ENCODE measurements around the gene GYS1.

GRCh38 chr19:48988286-48988685, 4.8 kb downstream of the GYS1 start:
- TF ChIP-seq CTCF (IDR thresholded peaks at IDR 0.05; ENCODE audit: poor library complexity, severe bottlenecking) (no peak), EZH2 (IDR thresholded peaks at IDR 0.05; ENCODE audit: borderline replicate concordance, insufficient read depth, low read length, poor library complexity, severe bottlenecking) (no peak)
